HG03097 (cell line): Measurements from ENCODE around the gene ITSN2.
"Not testable (repeated sequence)": the region's sequence is repeated elsewhere in the genome, so short reads cannot be mapped to it uniquely, and the experiment has no call there.

ENCODE experiments used
- ATAC-seq: cut with Tn5 transposase; IDR thresholded peaks from one replicate; pipeline ENCODE4 v1.9.1; 2021; ENCODE audit not compliant: unreplicated experiment, low FRiP score

The ITSN2 gene

DNA sequence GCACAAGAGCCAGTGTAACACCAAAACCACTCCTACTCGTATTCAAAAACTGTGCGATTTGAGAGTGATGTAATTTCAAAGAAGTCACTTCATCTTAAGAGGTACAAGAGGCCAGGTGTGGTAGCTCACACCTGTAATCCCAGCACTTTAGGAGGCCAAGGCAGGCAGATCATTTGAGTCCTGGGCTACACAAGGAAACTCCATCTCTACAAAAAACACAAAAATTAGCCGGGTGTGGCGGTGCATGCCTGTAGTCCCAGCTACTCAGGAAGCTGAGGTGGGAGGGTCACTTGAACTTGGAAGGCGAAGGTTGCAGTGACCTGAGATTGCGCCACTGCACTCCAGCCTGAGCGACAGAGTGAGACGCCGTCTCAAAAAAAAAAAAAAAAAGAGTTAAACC is 21.2 kb downstream of the ITSN2 start:
- not testable (repeated sequence) for ATAC-seq

DNA sequence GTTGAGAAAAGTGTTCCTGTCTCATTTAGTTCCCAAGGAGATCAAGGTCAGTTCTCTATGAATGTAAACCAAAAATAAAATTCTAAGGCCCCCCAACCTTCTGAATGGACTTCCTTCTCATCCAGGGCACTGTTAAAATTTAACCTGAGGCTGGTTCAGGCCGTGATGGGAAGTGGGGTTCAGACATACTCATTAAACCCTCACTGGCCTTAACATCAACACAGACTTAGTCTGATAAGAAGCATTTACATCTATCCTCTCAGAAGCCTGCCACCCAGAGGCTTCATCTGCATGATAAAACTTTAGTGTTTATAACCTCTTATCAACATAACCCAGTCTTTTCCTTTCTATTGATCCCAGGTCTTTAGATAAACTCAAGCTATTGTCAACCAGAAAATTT is 22.4 kb downstream of the ITSN2 start:
- no peak for ATAC-seq

DNA sequence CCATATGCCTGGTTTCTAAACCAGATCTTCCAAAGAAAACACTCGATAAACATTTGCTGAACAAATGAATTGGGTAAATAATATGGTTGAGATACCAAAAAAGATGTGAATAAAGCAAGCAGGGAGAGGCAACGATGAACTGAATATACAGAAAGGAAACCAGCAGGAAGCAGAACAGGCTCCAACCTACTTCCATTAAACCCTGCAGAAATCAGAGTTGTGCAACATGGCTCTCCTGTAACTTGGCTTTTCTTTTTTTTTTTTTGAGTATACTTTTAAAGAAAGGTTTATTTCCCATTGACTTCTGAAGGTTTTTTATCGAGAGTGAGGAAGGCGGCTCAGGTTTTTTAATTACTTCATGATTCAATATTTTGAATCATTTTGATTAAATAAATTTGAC is 23.5 kb downstream of the ITSN2 start:
- no peak for ATAC-seq

DNA sequence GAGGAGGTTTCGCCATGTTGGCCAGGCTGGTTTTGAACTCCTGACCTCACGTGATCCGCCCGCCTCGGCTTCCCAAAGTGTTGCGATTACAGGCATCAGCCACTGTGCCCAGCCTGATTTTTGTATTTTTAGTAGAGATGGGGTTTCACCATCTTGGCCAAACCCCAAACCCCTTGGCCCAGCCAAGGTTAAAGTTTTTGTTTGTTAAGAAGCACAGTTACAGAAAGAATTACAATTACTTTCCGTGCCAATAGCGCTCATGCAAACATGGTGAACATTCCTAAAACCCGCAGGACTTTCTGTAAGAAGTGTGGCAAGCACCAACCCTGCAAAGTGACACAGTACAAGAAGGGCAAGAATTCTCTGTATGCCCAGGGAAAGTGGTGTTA is 26.1 kb downstream of the ITSN2 start:
- no peak for ATAC-seq

DNA sequence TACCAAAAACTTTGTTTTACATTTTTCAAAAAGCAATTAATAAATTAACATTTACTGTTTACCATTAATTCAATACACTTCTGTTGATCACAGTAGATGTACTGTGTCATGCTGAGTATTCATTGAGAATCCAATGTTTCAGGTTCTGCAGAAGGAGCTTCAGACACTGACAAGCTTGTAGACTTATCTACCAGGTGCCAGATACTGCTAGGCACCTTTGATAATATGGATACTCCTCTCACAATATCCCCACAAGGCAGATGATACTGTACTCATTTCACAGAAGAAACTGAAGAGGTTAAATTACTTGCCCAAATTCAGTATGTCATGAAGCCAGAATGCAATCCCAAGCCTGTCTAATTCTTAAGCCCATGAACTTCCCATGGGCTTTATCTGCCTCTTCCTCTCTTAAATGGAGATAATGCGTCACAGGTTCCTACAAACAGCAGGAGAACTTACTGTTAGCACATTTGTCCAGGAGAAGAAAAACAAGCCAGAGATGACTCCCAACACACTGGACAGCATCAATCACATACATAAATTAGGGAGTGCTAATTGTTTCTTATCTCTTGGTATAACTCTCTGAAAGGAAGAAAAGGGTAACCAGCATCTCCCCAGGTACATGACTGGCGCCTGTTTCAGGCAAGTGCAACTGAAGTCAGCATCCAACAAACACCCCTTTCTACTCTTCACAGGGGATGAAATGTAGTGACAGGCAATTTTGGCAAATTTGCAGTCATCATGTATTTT is 27.4 kb downstream of the ITSN2 start:
- no peak for ATAC-seq

DNA sequence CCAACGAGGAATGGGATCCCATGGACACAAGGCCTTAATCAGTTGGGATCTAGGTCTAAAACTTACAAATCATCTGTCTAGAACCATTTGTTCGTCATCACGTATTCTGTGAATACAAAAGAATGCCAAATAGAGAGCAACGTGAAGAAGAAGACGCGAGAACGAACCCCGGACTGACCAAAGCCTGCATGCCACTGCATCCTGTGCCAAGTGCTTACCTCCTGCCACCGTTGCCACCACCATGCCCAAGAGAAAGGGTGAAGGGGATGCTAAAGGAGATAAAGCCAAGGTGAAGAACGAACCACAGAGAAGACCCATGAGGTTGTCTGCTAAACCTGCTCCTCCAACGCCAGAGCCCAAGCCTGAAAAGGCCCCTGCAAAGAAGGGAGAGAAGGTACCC is 30.2 kb downstream of the ITSN2 start:
- no peak for ATAC-seq

DNA sequence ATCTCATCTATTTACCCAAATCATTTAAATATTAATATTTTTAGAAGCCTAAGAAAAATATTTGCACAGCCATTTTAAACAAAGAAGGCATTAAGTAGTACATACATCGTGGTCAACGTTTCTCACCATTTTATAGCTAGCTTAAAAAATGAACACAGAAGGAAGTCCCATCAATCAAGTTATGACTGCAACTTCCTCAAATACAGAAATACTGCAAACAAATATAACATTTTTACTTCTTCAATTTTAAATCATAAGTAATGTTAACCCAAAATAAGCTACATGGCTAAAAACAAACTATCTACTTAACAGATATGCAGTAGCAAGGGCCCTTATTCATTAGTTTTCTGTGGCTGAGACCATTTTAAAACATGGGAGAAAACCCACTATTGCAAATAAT is 30.6 kb downstream of the ITSN2 start:
- no peak for ATAC-seq

DNA sequence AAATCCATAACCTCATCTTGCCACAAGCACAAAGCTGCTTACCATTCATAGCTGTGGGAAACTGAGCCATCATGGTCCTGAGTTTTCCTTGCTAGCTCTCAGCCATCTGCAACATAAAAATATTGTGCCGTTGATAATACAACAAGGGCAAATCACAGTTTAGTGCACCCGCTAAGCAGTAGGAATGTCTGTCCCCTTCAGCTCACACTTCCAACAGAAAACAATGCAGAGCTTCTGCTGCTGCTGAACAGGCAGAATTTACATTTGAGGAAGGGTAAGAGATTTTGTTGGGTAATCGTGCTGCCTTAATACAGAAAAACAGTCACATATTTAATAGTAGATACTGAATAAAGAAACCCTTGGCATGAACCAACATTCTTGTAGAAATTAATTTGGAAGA is 32.3 kb downstream of the ITSN2 start:
- ATAC-seq: no peak

DNA sequence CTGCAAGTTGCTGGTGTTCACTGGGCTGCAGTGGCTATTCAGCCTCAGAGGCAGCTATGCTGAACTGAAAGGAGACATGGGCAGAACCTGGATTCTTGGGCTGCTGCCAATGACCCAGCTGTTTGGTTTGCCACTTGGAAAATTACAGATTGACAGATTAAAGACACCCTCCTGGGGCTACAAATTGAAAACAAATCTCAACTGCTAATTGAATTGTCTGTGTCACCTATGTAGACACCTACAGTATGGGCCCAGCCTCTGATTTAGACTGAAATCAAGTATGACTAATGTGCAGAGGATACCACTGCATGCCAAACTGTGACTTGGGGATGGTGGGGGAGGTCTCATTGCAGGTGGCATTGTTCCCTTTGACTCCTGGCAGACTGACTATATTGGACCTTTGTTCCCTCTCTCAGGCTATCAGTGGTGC is 42.8 kb downstream of the ITSN2 start:
- ATAC-seq: no peak

DNA sequence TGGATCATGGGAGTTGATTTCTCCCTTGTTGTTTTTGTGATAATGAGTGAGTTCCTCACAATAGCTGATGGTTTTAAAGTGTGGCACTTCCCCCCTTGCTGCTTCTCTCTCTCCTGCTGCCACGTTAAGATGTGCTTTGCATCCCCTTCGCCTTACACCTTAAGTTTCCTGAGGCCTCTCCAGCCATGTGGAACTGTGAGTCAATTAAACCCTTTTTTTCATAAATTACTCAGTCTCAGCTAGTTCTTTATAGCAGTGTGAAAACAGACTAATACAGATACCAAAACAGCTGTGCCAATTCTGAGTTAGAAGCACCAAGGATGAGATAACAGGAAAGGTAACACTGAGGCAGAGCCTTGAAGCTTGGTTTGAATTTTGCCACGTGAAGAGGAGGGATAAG is 44.7 kb downstream of the ITSN2 start:
- no peak for ATAC-seq

DNA sequence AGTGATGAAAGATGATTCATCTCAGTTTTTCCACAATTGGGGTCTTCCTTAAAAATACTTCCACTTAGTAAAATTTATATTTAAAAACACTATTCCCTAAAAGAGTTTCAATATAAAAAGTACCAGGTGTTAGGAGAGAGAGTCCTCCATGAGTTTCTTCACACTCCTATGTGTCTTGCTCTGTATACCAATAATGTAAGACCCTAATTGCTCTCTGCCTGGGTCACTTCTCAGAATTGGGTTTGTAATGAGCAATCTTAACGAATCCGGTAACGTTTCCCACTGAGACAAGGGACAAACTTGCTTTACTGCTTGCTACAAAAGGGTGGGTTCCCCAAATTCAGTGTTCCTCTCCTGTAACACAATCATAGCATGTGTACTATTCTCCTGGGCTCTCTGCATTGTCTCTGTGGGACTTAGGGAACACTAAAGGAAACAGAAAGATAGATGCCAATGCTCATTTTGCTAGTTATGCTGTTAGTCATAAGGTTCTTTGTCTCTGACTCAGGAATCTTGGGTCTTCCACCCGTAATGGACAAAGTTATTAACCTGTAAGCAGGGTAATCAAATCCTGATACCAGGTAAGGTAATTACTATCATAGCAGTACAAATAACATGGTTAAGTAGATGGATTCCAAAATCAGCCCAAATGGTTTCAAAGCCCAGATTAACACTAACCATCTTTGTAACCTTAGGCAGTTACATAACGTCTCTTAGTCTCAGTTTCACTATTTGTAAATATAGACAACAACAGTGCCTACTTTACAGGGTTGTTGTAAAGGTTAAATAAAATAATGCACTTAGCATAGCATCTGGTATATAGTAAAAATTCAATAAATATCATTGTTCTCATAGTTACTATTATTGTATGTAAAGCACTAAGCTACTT is 46.3 kb downstream of the ITSN2 start:
- no peak for ATAC-seq

DNA sequence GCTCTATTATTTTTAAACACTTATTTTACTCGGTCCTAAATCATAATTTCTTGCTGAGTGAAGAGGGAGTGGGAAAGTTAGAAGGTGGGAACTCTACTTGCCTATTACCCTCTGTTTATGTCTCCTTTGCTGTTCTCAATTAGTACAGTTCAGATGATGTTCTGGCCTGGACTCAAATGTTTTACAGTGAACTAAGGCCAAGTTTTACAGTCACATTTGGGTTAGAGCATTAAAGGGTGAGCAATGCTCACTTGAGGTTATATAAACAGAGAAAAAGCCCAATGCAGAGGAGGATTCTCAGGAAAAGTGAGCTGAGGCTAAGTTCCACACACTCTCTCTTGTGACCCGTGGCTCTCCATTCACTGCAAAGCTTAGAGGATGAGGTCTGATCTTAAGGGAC is 52.4 kb downstream of the ITSN2 start:
- no peak for ATAC-seq

DNA sequence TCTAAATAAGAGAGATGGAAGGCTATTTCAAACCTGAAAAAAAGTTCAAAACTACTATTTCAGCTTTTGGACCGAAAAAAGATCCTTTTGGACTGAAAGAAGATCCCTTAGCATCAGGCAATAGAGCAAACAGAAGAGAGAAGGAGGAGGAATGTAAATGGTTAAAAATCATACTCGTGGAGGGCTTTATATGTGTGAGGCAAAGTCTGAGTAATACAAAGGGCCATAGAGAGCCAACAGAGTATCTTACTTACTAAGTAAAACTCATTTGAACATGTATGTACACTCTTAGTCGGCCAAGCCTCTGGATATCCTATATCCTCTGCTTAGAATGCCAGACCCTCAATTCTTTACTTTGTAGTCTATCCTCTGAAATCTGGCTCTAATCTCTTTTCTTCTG is 55.7 kb downstream of the ITSN2 start:
- no peak for ATAC-seq

DNA sequence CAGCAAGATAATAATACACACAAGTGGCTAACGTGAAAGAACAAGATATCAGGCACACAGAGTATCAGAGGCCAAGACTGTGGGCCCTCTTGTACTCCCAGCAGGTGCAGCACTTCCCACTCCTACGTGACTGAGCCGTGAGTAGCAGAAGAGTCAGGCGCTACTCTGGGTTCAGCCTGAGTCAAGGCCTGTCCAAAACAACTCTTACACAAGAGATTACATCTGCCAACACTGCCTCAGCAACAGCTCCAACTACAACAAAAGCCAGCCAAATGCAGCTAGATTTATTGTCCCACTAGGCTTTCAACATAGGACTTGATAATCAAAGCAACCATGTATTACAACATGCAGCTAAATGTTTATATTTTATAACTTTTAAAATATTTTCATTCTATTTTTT is 56.2 kb downstream of the ITSN2 start:
- ATAC-seq: no peak

DNA sequence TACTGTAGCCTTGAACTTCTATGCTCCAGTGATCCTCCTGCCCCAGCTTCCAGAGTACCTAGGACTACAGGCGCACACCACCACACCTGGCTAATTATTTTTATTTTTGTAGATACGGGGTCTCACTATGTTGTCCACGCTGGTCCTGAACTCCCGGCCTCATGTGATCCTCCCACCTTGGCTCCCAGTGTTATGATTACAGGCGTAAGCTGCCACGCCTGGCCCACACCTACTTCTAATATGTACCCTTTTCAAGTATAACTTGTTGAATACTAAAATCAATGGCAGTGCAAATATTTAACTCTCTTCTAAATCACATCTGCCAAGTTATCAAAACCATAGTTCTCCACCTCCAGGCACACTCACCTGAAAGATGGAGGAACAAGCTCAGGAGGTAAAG is 58.7 kb downstream of the ITSN2 start:
- no peak for ATAC-seq

DNA sequence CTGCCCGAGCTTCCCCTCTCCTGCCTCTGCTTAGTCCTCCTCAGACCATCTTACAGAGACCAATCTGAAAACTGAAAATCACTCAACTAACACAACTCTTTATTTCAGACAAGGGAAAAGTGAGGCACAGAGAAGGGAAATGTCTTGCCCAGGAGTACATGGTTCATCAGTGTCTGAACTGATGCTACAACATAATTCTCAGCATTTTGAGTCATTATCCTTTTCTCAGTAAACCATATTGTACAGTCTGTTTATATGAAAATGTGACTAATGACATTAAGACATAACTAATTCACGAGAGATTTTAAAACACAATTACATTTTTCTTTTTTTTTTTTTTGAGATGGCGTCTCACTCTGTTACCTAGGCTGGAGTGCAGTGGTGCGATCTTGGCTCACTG is 62.7 kb downstream of the ITSN2 start:
- ATAC-seq: no peak

DNA sequence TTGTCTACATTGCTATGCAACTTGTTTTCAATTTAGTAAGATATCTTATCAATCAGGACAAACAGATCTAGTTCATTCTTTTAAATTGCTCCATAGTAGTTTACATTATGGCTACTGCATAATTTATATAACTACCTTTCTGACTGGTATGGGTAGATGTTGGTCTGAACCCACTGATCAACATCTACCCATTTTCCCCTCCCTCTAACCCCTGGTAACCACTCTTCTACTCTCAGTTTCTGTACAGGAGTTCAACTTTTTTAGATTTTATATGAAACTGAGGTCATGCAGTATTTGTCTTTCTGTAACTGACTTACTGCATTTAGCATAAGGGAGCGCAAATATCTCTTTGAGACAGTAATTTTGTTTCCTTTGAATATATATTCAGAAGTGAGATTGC is 73.2 kb downstream of the ITSN2 start:
- no peak for ATAC-seq

DNA sequence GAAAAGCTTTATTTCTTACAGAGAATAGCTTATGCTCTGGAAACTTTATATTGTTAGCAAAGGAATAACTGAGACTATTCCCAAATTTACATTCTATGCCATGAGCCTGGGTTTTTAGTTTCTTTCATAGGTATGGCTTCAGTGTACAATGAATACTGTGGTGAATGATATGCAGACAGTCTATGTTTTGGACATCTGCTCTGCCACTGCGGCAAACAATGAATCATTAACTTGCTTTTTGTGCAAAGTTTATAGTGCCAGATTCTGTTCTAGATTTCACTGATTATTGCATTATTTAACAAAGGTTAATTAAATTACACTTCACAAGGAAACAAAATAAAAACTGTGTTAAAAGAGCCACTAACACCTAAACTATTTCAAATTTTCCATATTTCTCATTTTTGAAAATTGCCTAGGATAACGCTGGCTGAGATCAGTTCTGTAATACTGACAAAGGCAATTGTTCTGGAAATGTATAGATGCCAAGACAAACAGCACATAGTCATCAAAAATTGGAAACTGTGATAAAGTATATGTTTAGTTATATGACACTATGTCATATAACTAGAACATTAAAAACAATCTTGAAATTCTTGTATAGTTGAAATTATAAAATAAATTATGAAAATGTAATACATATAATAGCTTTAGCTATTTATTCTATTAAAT is 74.7 kb downstream of the ITSN2 start:
- ATAC-seq: no peak

DNA sequence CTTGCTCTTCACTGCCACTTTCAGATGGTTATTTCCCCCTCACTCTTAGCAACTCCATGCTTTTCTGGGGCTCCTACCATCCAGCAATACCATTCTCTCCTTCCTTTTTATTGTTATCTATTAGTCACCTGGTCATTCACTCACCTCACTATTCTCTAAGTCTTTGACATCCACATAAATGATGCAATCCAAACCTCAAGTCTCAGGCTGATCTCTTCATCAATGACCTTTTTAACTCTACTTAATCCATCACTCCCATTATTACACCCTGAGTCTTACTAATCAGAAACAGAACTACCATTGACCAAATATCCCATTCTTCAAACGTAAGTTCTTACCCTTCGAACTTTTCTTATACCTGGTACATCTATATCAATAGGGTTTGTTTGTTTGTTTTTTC is 79.7 kb downstream of the ITSN2 start:
- no peak for ATAC-seq

DNA sequence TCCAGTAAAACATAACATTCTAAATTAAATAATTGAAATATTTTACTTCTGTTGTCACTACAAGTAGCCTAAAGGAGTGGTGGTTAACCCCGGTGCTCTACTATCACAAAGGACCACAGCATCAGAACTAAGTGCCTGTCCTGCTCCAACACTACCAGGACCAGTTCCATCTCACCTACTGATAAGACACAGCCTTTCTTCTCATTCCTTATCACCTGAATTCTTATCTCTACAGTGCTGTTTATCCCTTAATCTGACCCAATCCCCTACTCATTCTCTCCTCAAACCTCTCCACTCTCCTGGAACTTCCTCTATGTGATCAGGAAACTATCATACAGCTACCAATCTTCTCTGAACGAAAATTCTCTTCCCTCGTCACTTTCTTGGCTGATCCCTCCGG is 80.2 kb downstream of the ITSN2 start:
- no peak for ATAC-seq

DNA sequence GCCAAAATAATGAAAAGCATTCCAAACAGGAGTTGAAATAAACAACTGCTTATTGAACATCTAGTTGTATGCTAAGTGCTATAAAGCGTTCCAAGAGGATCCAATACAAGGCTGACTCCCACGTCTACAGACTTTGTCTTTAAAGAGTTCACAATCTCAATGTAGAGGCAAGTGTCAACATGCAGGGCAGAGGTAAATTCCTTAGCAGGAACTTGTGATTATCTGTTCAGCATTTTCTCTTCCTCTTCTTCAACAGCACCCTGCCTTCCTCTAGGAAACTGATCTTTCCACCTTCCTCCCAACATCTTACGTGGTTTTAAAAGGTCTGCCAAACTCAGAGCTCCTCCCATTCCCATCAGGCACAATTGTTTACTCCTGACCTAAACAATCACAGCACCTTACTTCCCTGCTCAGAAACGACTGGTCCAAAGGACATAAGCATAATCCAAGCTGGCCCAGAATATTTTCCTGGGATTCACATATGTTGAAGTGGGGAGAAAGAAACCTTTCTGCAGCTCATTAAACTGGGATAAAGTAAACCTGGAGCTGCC is 83.9 kb downstream of the ITSN2 start:
- no peak for ATAC-seq
